ENCODE data around the gene TASL.
"Not testable (repeated sequence)": the region's sequence is repeated elsewhere in the genome, so short reads cannot be mapped to it uniquely, and the experiment has no call there.

TASL gene, protein sequence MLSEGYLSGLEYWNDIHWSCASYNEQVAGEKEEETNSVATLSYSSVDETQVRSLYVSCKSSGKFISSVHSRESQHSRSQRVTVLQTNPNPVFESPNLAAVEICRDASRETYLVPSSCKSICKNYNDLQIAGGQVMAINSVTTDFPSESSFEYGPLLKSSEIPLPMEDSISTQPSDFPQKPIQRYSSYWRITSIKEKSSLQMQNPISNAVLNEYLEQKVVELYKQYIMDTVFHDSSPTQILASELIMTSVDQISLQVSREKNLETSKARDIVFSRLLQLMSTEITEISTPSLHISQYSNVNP

DNA sequence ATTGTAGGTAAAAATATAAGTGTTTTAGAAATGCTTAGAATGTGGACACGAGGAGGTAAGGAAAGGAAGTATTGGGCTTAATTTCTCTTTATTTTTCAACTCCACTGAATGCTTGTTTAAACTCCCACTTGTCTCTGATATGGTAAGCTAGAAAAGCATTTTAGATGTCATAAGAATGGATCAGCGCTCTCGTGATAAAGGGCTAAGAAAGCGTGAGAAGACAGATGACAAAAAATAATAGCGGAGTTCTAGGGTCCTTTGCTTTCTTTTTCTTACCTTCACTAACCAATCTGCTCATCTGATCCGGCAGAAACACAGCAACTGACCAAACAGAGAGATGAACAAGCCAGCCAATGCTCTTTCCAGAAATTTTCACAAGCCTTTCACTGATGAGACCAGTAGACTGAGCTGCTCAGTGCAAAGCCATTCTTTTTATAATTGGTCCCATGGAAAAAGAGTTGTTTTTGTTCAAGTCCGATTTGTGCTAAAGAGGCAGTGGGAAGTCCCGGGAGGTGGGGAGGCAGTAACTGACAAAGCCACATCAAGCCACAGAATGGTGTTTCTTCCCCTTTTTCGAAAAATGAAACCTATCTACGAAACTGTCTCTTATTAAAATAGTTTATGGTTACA is at the start of gene TASL:
TSS of gene TASL (minus strand) at position 405 of the 630 bp plus-strand sequence. CDS start 17,411 bp downstream, outside the sequence.
- peak in 1 of 2 donors; percentile 8 for DNase-seq (ENCODE audit: low read depth in 2 of 2)

- DNase-seq (ENCODE audit: low read depth in 2 of 2), result no peak
Measured at GRCh38 chrX:30626402-30626801, 48.8 kb upstream of the TASL start.

DNA sequence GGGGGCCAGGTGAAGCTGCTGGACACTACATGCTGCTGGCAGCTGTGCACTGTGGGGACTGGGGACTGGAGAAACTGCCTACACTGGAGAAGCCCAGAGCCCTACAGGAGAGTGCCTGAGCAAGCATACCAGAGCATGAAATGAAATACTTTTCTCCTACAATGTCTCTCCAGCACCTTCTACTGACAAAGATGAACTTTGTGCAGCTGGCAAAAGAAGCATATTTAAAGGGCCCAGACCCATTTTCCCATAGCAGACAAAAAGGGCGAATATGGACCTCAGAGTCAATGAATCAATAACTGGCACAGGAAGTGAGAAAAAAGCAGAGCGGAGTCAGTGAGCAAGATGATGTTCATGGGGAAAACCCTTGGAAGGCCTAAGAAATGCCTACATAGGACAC is 44.8 kb upstream of the TASL start:
- DNase-seq (ENCODE audit: low read depth in 2 of 2), result no peak

GRCh38 chrX:30620980-30621618 is 43.5 kb upstream of the TASL start:
- DNase-seq (ENCODE audit: low read depth in 2 of 2), result no peak

- DNase-seq (ENCODE audit: low read depth in 2 of 2), result no peak
Measured at GRCh38 chrX:30620125-30620524, 42.6 kb upstream of the TASL start.

DNA sequence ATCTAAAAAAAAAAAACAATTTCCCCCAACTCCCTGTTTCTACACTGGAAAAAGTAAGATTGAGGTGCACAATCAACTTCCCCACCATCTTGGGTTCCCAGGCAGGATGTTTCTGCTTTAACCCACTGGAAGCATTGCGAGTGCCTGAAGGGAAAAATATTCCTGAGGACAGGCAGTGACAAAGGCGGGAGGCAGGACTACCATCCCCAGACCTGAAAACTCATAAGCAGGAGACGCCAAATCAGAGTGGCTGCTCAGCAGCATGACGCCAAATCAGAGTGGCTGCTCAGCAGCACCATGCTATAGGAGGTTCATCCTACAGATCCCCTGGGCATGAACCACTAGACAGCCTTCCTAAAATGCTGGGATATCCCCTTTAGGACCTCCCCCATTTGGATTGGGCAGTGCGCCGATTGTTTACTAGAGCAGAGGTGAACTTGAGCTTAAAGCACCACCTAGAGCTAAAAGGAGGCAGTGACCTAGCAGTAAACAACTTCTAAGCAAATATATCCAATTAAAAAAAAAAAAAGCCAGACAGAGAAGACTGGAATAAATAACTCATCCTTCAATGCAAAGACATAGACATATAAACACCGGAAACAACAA is 40.7 kb upstream of the TASL start:
- no peak for DNase-seq (ENCODE audit: low read depth in 2 of 2)

DNA sequence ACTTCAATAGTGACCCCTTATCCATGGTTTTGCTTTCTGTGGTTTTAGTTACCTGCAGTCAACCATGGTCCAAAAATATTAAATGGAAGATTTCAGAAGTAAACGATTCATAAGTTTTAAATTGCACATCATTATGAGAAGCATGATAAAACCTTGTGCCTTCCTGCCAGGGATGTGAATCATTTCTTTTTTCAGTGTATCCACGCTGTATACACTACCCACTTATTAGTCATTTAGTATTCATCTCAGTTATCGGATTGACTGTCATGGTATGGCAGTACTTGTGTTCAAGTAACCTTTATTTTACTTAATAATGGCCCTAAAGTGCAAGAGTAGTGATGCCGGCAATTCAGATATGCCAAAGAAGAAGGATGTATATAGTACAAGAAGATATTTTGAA is 37.7 kb upstream of the TASL start:
- no peak for DNase-seq (ENCODE audit: low read depth in 2 of 2)

GRCh38 chrX:30613721-30614120 is 36.2 kb upstream of the TASL start:
- no peak for DNase-seq (ENCODE audit: low read depth in 2 of 2)

DNA sequence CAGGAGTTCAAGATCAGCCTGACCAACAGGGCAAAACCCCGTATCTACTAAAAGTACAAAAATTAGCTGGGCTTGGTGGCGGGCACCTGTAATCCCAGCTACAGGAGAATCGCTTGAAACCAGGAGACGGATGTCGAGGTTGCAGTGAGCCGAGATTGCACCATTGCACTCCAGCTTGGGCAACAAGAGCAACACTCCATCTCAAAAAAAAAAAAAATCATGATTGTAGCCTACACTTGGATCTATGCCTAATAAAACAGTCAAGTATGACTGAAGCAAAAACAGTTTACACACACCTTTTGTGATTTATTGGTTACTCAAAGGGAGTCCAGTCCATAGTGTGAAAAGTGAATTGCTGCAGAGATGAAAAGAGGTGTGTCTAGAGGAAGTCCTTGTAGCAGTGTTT is 34.7 kb upstream of the TASL start:
- DNase-seq (ENCODE audit: low read depth in 2 of 2), result no peak

- DNase-seq (ENCODE audit: low read depth in 2 of 2), result no peak
Measured at GRCh38 chrX:30610026-30610425, 32.5 kb upstream of the TASL start.

- DNase-seq (ENCODE audit: low read depth in 2 of 2), result no peak
Measured at GRCh38 chrX:30607155-30607554, 29.6 kb upstream of the TASL start.

- DNase-seq (ENCODE audit: low read depth in 2 of 2), result not testable (repeated sequence)
Measured at GRCh38 chrX:30600269-30601176, 23.0 kb upstream of the TASL start.

GRCh38 chrX:30597216-30598012 is 19.8 kb upstream of the TASL start:
- DNase-seq (ENCODE audit: low read depth in 2 of 2), result no peak

DNA sequence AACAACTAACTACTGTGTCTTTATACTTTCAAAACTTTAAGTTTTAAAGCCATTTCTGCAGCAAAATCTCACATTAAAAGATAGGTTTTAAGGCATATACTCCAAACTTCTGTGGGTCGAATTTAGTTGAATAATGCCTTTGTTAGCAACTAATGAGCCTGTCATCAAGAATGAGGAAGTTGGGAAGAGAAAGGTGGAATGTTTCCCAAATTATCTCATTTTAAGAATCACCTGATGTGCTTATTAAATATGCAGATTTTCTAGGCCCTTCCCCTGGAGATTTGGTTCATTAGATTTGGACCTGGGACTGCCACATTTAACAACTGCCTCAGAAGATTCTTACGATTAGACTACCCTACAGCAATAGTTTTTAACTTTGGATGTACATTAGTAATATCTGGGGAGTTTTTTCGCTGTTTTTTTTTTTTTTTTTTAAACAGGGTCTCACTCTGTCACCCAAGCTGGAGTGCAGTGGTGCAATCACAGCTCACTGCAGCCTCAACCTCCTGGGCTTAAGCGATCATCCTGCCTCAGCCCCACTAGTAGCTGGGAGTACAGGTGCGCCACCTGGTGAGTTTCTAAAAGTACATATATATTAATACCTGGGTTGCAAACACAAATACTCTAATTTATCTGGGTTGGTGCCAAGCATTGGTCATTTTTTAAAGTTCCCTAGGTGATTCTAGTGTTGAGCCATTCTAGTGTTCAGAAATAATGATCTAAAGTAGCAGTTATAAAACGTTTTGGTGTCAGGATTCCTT is 16.1 kb upstream of the TASL start:
- no peak for DNase-seq (ENCODE audit: low read depth in 2 of 2)

DNA sequence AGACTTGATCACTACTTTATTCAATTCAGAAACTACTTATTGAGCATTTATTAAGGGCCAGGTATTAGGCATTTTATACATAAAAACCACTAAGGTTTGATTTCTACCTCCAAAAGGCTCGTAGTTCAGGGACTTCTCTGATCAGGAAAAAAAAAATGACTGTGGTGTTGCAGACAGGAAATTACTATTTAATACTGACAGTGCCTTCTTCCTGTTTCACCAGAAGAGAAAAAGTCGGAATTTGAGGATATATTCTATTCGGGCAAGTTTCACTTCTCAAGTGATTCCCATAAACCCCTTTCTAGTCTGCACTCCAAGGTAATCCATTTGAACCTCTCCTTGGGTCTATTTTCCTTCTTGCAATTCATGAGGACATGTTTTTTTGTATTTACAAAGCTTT is 15.3 kb upstream of the TASL start:
- no peak for DNase-seq (ENCODE audit: low read depth in 2 of 2)

GRCh38 chrX:30590368-30590767 is 12.8 kb upstream of the TASL start:
- no peak for DNase-seq (ENCODE audit: low read depth in 2 of 2)

GRCh38 chrX:30589146-30589888 is 11.8 kb upstream of the TASL start:
- DNase-seq (ENCODE audit: low read depth in 2 of 2), result no peak

DNA sequence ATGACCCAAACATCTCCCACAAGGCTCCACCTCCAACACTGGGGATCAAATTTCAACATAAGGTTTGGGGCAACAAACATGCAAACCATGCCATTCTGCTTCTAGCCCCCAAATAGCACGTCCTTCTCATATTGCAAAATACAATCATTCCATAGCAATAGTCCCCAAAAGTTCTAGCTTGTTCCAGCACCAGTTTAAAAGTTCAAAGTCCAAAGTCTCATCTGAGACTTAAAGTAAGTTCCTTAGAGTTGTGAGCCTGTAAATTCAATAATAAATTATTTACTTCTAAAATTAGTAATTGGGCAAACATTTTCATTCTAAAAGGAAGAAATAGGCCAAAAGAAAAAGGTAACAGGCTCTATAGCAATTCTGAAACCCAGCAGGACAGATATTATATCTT is 8.9 kb upstream of the TASL start:
- no peak for DNase-seq (ENCODE audit: low read depth in 2 of 2)

GRCh38 chrX:30582664-30583063 is 5.1 kb upstream of the TASL start:
- DNase-seq (ENCODE audit: low read depth in 2 of 2), result no peak

Data from activated CD4-positive, alpha-beta T cell treated with anti-CD3 and anti-CD28 coated beads for 24 hours (primary cell).